H9 (cell line): ENCODE data around the gene OR10D3. TPM values are rescaled to one million over a fixed set of nuclear protein-coding genes. Genes with fewer than 3 reads are reported as not detected.

ENCODE experiments used
- DNase-seq: peaks from one replicate; pipeline ENCODE4 v3.0.0-alpha.2; 2017
- H2AFZ ChIP-seq: one replicate; pipeline ENCODE4 v1.6.1; 2013; ENCODE audit warnings: mild to moderate bottlenecking, low read length, control low read depth, moderate library complexity
- H2AK5ac ChIP-seq: 2 replicates; pipeline ENCODE4 v1.6.1; 2013; ENCODE audit warnings: low read length, control low read depth, mixed read lengths; ENCODE audit not compliant: insufficient read length
- H2BK120ac ChIP-seq: one replicate; pipeline ENCODE4 v1.6.1; 2013; ENCODE audit warnings: low read depth, mild to moderate bottlenecking, low read length, control low read depth, inconsistent platforms; ENCODE audit not compliant: poor library complexity, severe bottlenecking
- H2BK12ac ChIP-seq: 2 replicates; pipeline ENCODE4 v1.6.1; 2013; ENCODE audit warnings: low read length, control low read depth, mixed read lengths, low read depth; ENCODE audit not compliant: insufficient read length
- H2BK15ac ChIP-seq: 2 replicates; pipeline ENCODE4 v1.6.1; 2013; ENCODE audit warnings: low read depth, low read length, control low read depth
- H2BK20ac ChIP-seq: one replicate; pipeline ENCODE4 v1.6.1; 2013; ENCODE audit warnings: low read depth, mild to moderate bottlenecking, low read length, control low read depth, inconsistent platforms; ENCODE audit not compliant: poor library complexity, severe bottlenecking
- H2BK5ac ChIP-seq: 2 replicates; pipeline ENCODE4 v1.6.1; 2013; ENCODE audit warnings: low read length, control low read depth, mixed read lengths; ENCODE audit not compliant: insufficient read length
- H3K14ac ChIP-seq: 2 replicates; pipeline ENCODE4 v1.6.1; 2013; ENCODE audit warnings: low read length, control low read depth; ENCODE audit not compliant: insufficient read depth
- H3K18ac ChIP-seq: 2 replicates; pipeline ENCODE4 v1.6.1; 2013; ENCODE audit warnings: low read depth, mild to moderate bottlenecking, mixed read lengths, low read length, control low read depth; ENCODE audit not compliant: insufficient read length
- H3K23ac ChIP-seq: 2 replicates; pipeline ENCODE4 v1.6.1; 2013; ENCODE audit warnings: low read length, control low read depth, mixed read lengths, low read depth; ENCODE audit not compliant: insufficient read length
- H3K23me2 ChIP-seq: 2 replicates; pipeline ENCODE4 v1.6.1; 2013; ENCODE audit warnings: low read depth, mild to moderate bottlenecking, mixed read lengths, low read length, control low read depth; ENCODE audit not compliant: insufficient read length, poor library complexity, severe bottlenecking
- H3K27ac ChIP-seq: 2 replicates; pipeline ENCODE4 v1.5.1; 2013; ENCODE audit warnings: low read length, control low read depth, mixed read lengths, low read depth; ENCODE audit not compliant: insufficient read length
- H3K27me3 ChIP-seq: 2 replicates; pipeline ENCODE4 v1.6.1; 2013; ENCODE audit warnings: low read length, control low read depth, inconsistent platforms; ENCODE audit not compliant: insufficient read depth
- H3K4ac ChIP-seq: 2 replicates; pipeline ENCODE4 v1.6.1; 2013; ENCODE audit warnings: low read depth, mild to moderate bottlenecking, control low read depth, inconsistent platforms, low read length, moderate library complexity
- H3K4me1 ChIP-seq: 2 replicates; pipeline ENCODE4 v1.6.1; 2013; ENCODE audit warnings: low read length, control low read depth, inconsistent platforms; ENCODE audit not compliant: insufficient read depth
- H3K4me2 ChIP-seq: 2 replicates; pipeline ENCODE4 v1.6.1; 2013; ENCODE audit warnings: low read length, control low read depth, mixed read lengths; ENCODE audit not compliant: insufficient read length, insufficient read depth
- H3K56ac ChIP-seq: 2 replicates; pipeline ENCODE4 v1.6.1; 2013; ENCODE audit warnings: low read depth, mild to moderate bottlenecking, mixed read lengths, low read length, control low read depth; ENCODE audit not compliant: insufficient read length
- H3K79me1 ChIP-seq: 2 replicates; pipeline ENCODE4 v1.6.1; 2013; ENCODE audit warnings: low read depth, mild to moderate bottlenecking, moderate library complexity, low read length, control low read depth, inconsistent platforms; ENCODE audit not compliant: insufficient read depth, poor library complexity, severe bottlenecking
- H3K79me2 ChIP-seq: 2 replicates; pipeline ENCODE4 v1.6.1; 2013; ENCODE audit warnings: low read length, control low read depth, inconsistent platforms; ENCODE audit not compliant: insufficient read depth
- H3K9ac ChIP-seq: 2 replicates; pipeline ENCODE4 v1.6.1; 2013; ENCODE audit warnings: low read length, control low read depth, mixed read lengths; ENCODE audit not compliant: insufficient read length; ENCODE audit errors: extremely low read depth
- H3K9me3 ChIP-seq: one replicate; pipeline ENCODE4 v1.6.1; 2013; ENCODE audit warnings: low read depth, low read length, inconsistent platforms; ENCODE audit not compliant: control insufficient read depth
- H3T11ph ChIP-seq: one replicate; pipeline ENCODE4 v1.6.1; 2013; ENCODE audit warnings: mild to moderate bottlenecking, low read length, control low read depth, inconsistent platforms
- H4K20me1 ChIP-seq: one replicate; pipeline ENCODE4 v1.6.1; 2013; ENCODE audit not compliant: control insufficient read depth, insufficient read length, insufficient read depth
- H4K5ac ChIP-seq: 2 replicates; pipeline ENCODE4 v1.6.1; 2013; ENCODE audit warnings: low read depth, mild to moderate bottlenecking, mixed read lengths, low read length, control low read depth; ENCODE audit not compliant: insufficient read length
- H4K8ac ChIP-seq: replicated peaks from 2 replicates; pipeline ENCODE4 v1.6.1; 2013; ENCODE audit warnings: low read length, control low read depth, mixed read lengths, low read depth; ENCODE audit not compliant: insufficient read length
- H4K91ac ChIP-seq: 2 replicates; pipeline ENCODE4 v1.6.1; 2013; ENCODE audit warnings: low read depth, mild to moderate bottlenecking, moderate library complexity, mixed read lengths, low read length, control low read depth; ENCODE audit not compliant: insufficient read length
- H3K27ac Mint-ChIP-seq, 3 experiments: 2 replicates in 2 of 3; 3 replicates in 1 of 3; pipeline ENCODE4 v1.8.0; 2020 to 2021; ENCODE audit warnings: mixed read lengths in 3 of 3, mild to moderate bottlenecking in 1 of 3, moderate library complexity in 1 of 3
- H3K27me3 Mint-ChIP-seq: 2 replicates; pipeline ENCODE4 v1.8.0; 2021; ENCODE audit warnings: low read depth, mild to moderate bottlenecking, moderate library complexity, mixed read lengths
- H3K36me3 Mint-ChIP-seq, 3 experiments: 2 replicates in 2 of 3; 3 replicates in 1 of 3; pipeline ENCODE4 v1.8.0; 2020 to 2021; ENCODE audit warnings: low read depth in 3 of 3, mixed read lengths in 3 of 3; ENCODE audit not compliant: insufficient read depth in 1 of 3
- H3K4me1 Mint-ChIP-seq, 2 experiments: 2 replicates each; pipeline ENCODE4 v1.8.0; 2020; ENCODE audit warnings: mixed read lengths in 2 of 2
- H3K4me3 Mint-ChIP-seq, 2 experiments: 2 replicates in 1 of 2; 3 replicates in 1 of 2; pipeline ENCODE4 v1.8.0; 2020 to 2021; ENCODE audit warnings: mild to moderate bottlenecking in 2 of 2, mixed read lengths in 2 of 2, moderate library complexity in 1 of 2
- H3K9me3 Mint-ChIP-seq, 2 experiments: 2 replicates in 1 of 2; 3 replicates in 1 of 2; pipeline ENCODE4 v1.8.0; 2020; ENCODE audit warnings: mild to moderate bottlenecking in 2 of 2, mixed read lengths in 2 of 2, moderate library complexity in 1 of 2
- CTCF ChIP-seq: fragments of 200-600 bp; sonication (generic); conservative IDR thresholded peaks from 3 replicates; pipeline ENCODE4 v1.8.0; 2021; ENCODE audit warnings: antibody characterized with exemption, mild to moderate bottlenecking
- WGBS: extraction: QIAGEN DNeasy Blood & Tissue Kit; methylation state at CpG from one replicate; pipeline ENCODE4 v1.1.7; 2013; ENCODE audit warnings: missing lambda C conversion rate, low lambda C conversion rate, mixed read lengths; ENCODE audit not compliant: insufficient read length; ENCODE audit errors: extremely low coverage; 5-methylcytosine and 5-hydroxymethylcytosine counted together
- total RNA-seq: library from RNA; stranded (reverse); gene quantifications from 2 replicates; pipeline ENCODE4 v1.2.1, GENCODE V29; 2021

Gene OR10D3
- total RNA-seq, 1 experiment from 2014 or later: not detected

DNA sequence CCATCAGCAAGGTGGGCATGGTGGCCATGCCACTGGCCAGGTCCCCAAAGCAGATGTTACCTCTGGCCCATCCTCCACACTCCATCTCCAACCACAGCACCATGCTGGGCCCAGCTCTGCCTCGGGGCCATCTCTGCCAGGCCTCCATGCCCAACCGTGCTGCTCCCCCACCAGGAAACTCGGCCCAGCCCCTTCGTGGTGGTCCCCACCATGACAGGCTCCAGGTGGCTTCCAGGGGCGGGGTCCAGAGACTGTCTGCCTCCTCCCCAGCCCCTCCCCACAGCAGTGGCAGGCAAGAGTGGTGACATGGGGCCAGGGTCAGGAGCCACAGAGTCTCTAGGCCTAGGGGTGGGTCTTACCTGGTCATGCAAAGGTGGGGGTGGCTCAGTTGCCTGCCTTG is 27.3 kb downstream of the OR10D3 start:
- H3K79me2 ChIP-seq: 0 out of 2 replicates have a peak, but pooled peaks cover 2% of the 10 kb centered on the region
- WGBS: no CpG with 5 or more reads among the region's 5 CpGs
- H2BK15ac ChIP-seq: no peak overlapping the region
- Mint-ChIP-seq H3K27me3 (peaks cover 6% of the 10 kb centered on the region; the same call in 1 of the 2 replicates), H3K9me3 (no peaks in the 10 kb centered on the region), H3K36me3 (no peaks in the 10 kb centered on the region), H3K27ac (no peak overlapping the region), H3K4me1 (peaks cover 3% of the 10 kb centered on the region in 2 experiments; a peak in 3 of 4 replicates), H3K4me3 (no peak overlapping the region)
- H3K79me1 ChIP-seq: no peaks in the 10 kb centered on the region
- H3K4me1 ChIP-seq: no peaks in the 10 kb centered on the region
- no peak overlapping the region for H3K9ac ChIP-seq
- H2AK5ac ChIP-seq: no peak overlapping the region
- H4K8ac ChIP-seq: no peak overlapping the region
- no peak for TF ChIP-seq CTCF
- no peaks in the 10 kb centered on the region for H3K23me2 ChIP-seq
- no peak overlapping the region for H2BK120ac ChIP-seq
- no peaks in the 10 kb centered on the region for H4K20me1 ChIP-seq
- no peak overlapping the region for H2AFZ ChIP-seq
- H4K5ac ChIP-seq: no peak overlapping the region
- H3K9me3 ChIP-seq: no peaks in the 10 kb centered on the region
- H3K56ac ChIP-seq: no peak overlapping the region
- H3K18ac ChIP-seq: no peak overlapping the region
- H3K27ac ChIP-seq: no peak overlapping the region
- H3K27me3 ChIP-seq: no peaks in the 10 kb centered on the region
- no peak overlapping the region for H2BK12ac ChIP-seq
- H2BK5ac ChIP-seq: no peak overlapping the region
- H3K23ac ChIP-seq: no peak overlapping the region
- H4K91ac ChIP-seq: no peak overlapping the region
- H2BK20ac ChIP-seq: no peak overlapping the region
- no peak for DNase-seq
- no peak overlapping the region for H3T11ph ChIP-seq
- no peak overlapping the region for H3K4me2 ChIP-seq
- H3K14ac ChIP-seq: no peak overlapping the region
- no peak overlapping the region for H3K4ac ChIP-seq
